HepG2 (cell line): ENCODE data around the gene USP36. TPM values are rescaled to one million over a fixed set of nuclear protein-coding genes. Genes with fewer than 3 reads are reported as not detected.

Experiments used
- ATAC-seq: fragments of 200-7000 bp; cut with Tn5 transposase; 3 replicates; pipeline ENCODE4 v1.9.1; 2020; ENCODE audit warnings: mild to moderate bottlenecking, moderate library complexity
- BruUV-seq: library from RNA; stranded (reverse); fragments of 400-500 nt; replicated peaks from 2 replicates; lab custom pipeline; 2021; lab: Mats Ljungman, UMichigan
- CTCF ChIA-PET: fragments of 300-600 bp; formaldehyde crosslinking; extraction: SDS; loops from one replicate; lab custom pipeline; 2021; ENCODE audit warnings: low total read pairs, inconsistent platforms, low intra/inter-chr PET ratio; lab: Yijun Ruan, JAX
- POLR2A ChIA-PET: fragments of 350-600 bp; sonication (Branson Sonifier 250); formaldehyde crosslinking; loops from one replicate; lab custom pipeline; 2020; ENCODE audit warnings: antibody characterized with exemption, inconsistent platforms; lab: Yijun Ruan, JAX
- DNase-seq: peaks from one replicate; pipeline ENCODE4 v3.0.0-alpha.2; 2015; ENCODE audit warnings: low spot score
- FAIRE-seq: peaks from 3 replicates; lab custom pipeline; 2011; peaks lifted over from hg19 to GRCh38; lab: Jason Lieb, UNC
- H2AFZ ChIP-seq: one replicate; pipeline ENCODE4 v1.6.1; 2011; ENCODE audit warnings: low read length, inconsistent platforms
- H3K27ac ChIP-seq: fragments of 300-600 bp; 3 replicates; pipeline ENCODE4 v1.8.0; 2011; ENCODE audit warnings: mixed run types, mild to moderate bottlenecking, mixed read lengths, low read length, inconsistent platforms; ENCODE audit not compliant: insufficient read depth; ENCODE audit errors: extremely low read length
- H3K27me3 ChIP-seq, 2 experiments: fragments of 200-600 bp in 1 of 2; 2 replicates in 1 of 2; 3 replicates in 1 of 2; pipeline versions ENCODE4 v1.6.0 to v1.8.0; 2011; ENCODE audit warnings: low read length in 2 of 2, mild to moderate bottlenecking in 2 of 2, moderate library complexity in 2 of 2, inconsistent platforms in 1 of 2; ENCODE audit not compliant: insufficient read depth in 2 of 2, control insufficient read depth in 1 of 2
- H3K36me3 ChIP-seq, 2 experiments: fragments of 200-600 bp in 1 of 2; replicated peaks in 1 of 2; 2 replicates in 1 of 2; 3 replicates in 1 of 2; pipeline versions ENCODE4 v1.5.1 to v1.8.0; 2011; ENCODE audit warnings: low read length in 2 of 2, inconsistent platforms in 1 of 2; ENCODE audit not compliant: insufficient read depth in 2 of 2, control insufficient read depth in 1 of 2
- H3K4me1 ChIP-seq: 2 replicates; pipeline ENCODE4 v1.5.1; 2012; ENCODE audit warnings: low read length, inconsistent platforms; ENCODE audit not compliant: insufficient read depth
- H3K4me2 ChIP-seq: 2 replicates; pipeline ENCODE4 v1.6.0; 2011; ENCODE audit warnings: low read depth, low read length, inconsistent platforms
- H3K4me3 ChIP-seq, 3 experiments: fragments of 200-600 bp in 1 of 3; sonication (generic), shearing (Covaris generic) in 1 of 3; replicated peaks in 1 of 3; 2 replicates each; pipeline ENCODE4 v1.5.1; 2011 to 2016; ENCODE audit warnings: low read length in 3 of 3, inconsistent platforms in 2 of 3, low read depth in 2 of 3, mild to moderate bottlenecking in 2 of 3, control low read depth in 1 of 3, mixed read lengths in 1 of 3; ENCODE audit not compliant: insufficient read depth in 1 of 3
- H3K79me2 ChIP-seq: one replicate; pipeline ENCODE4 v1.6.1; 2011; ENCODE audit warnings: low read length, inconsistent platforms; ENCODE audit not compliant: insufficient read depth
- H3K9ac ChIP-seq: 2 replicates; pipeline ENCODE4 v1.6.0; 2011; ENCODE audit warnings: mild to moderate bottlenecking, low read depth, low read length, inconsistent platforms; ENCODE audit not compliant: insufficient read depth
- H3K9me3 ChIP-seq: 2 replicates; pipeline ENCODE4 v1.5.1; 2012; ENCODE audit warnings: mild to moderate bottlenecking, low read length
- H4K20me1 ChIP-seq: 2 replicates; pipeline ENCODE4 v1.6.0; 2011; ENCODE audit warnings: inconsistent platforms, mild to moderate bottlenecking, low read length, moderate library complexity; ENCODE audit not compliant: insufficient read depth
- AFF4 ChIP-seq: sonication (generic); formaldehyde crosslinking; IDR thresholded peaks from 2 replicates; pipeline ENCODE4 v1.4.0; 2020; ENCODE audit warnings: missing genetic modification reagents
- HOXA3 ChIP-seq: sonication (generic); formaldehyde crosslinking; IDR thresholded peaks from 2 replicates; pipeline ENCODE4 v1.5.0; 2020; ENCODE audit warnings: missing genetic modification reagents
- TBX2 ChIP-seq: sonication (generic); formaldehyde crosslinking; IDR thresholded peaks from 2 replicates; pipeline ENCODE4 v1.5.0; 2020; ENCODE audit warnings: missing genetic modification reagents, mild to moderate bottlenecking, borderline replicate concordance
- YEATS2 ChIP-seq: sonication (generic); formaldehyde crosslinking; IDR thresholded peaks from 2 replicates; pipeline ENCODE4 v1.4.0; 2020; ENCODE audit warnings: missing genetic modification reagents, borderline replicate concordance
- YY1 ChIP-seq: IDR thresholded peaks from 2 replicates; pipeline ENCODE4 v1.6.1; 2011; ENCODE audit warnings: low read length, low read depth, moderate library complexity, mild to moderate bottlenecking; ENCODE audit not compliant: insufficient read depth, insufficient replicate concordance
- ZBTB33 ChIP-seq: sonication (generic); formaldehyde crosslinking; IDR thresholded peaks from 2 replicates; pipeline ENCODE4 v1.4.0; 2020; ENCODE audit warnings: missing genetic modification reagents
- ZBTB44 ChIP-seq: sonication (generic); formaldehyde crosslinking; IDR thresholded peaks from 2 replicates; pipeline ENCODE4 v1.4.0; 2020; ENCODE audit warnings: missing genetic modification reagents
- ZNF562 ChIP-seq: sonication (generic); formaldehyde crosslinking; IDR thresholded peaks from 2 replicates; pipeline ENCODE4 v1.8.0; 2022; ENCODE audit warnings: missing genetic modification reagents, borderline replicate concordance
- ZNF652 ChIP-seq: IDR thresholded peaks from 2 replicates; pipeline ENCODE4 v1.6.1; 2016; ENCODE audit warnings: low read depth, borderline replicate concordance
- WGBS: methylation state at CpG from one replicate; pipeline ENCODE4 v1.1.6; 2017; ENCODE audit warnings: low lambda C conversion rate; 5-methylcytosine and 5-hydroxymethylcytosine counted together
- in situ Hi-C: cut with HindIII; loops from 2 replicates; pipeline ENCODE4 v1.10.0; 2017; ENCODE audit warnings: low pct_unique_long_range_greater_than_20kb; ENCODE audit not compliant: extremely low pct_ligation_motif_present
- intact Hi-C: fragments of 100-400 bp; cut with micrococcal nuclease; formaldehyde crosslinking; loops from one replicate; pipeline ENCODE4 v1.10.0; 2022; ENCODE audit not compliant: unreplicated experiment
- polyA plus RNA-seq, 8 experiments: library from polyadenylated mRNA; depleted of rRNA in 3 of 8; stranded (reverse) in 7 of 8; unstranded in 1 of 8; fragments of >200 nt; fragmentation: Illumina TruSeq in 4 of 8; extraction: Trizol in 4 of 8; gene quantifications; 2 replicates each; pipeline versions ENCODE4 v1.2.1 to v1.2.3, GENCODE V29; 2011 to 2016; ENCODE audit warnings: low read depth in 4 of 8, missing spikeins in 1 of 8, mixed read lengths in 1 of 8; ENCODE audit not compliant: insufficient read depth in 1 of 8
- total RNA-seq, 5 experiments: library from RNA; depleted of rRNA; stranded (reverse); fragments of >200 nt; fragmentation: Illumina TruSeq; extraction: Trizol; gene quantifications; 2 replicates each; pipeline ENCODE4 v1.2.3, GENCODE V29; 2016; ENCODE audit warnings: low read depth in 1 of 5
- TF ChIP-seq, protein P1 (sequence below): sonication (generic); formaldehyde crosslinking; IDR thresholded peaks from 2 replicates; pipeline ENCODE4 v1.4.0; 2020; ENCODE audit warnings: low read depth, mild to moderate bottlenecking, missing genetic modification reagents

The USP36 gene
- total and polyA plus RNA-seq, 2 of the 13 experiments (the other 11 are each of a cell fraction or from before 2014, with no cell fraction given): 29.6 to 45.9 TPM

GRCh38 chr17:78774453-78774852, 66.2 kb downstream of the USP36 start:
- BruUV-seq: no TSS peak
- peaks cover 6% of the 10 kb centered on the region for H4K20me1 ChIP-seq
- intact Hi-C loops: no loop called here
- no peaks in the 10 kb centered on the region for H3K27me3 ChIP-seq
- TF ChIP-seq, protein P1, sequence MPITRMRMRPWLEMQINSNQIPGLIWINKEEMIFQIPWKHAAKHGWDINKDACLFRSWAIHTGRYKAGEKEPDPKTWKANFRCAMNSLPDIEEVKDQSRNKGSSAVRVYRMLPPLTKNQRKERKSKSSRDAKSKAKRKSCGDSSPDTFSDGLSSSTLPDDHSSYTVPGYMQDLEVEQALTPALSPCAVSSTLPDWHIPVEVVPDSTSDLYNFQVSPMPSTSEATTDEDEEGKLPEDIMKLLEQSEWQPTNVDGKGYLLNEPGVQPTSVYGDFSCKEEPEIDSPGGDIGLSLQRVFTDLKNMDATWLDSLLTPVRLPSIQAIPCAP (CRISPR knock-in tag): no peak
- TF ChIP-seq YY1: no peak
- TF ChIP-seq ZNF652 (CRISPR knock-in tag): no peak
- no peak for TF ChIP-seq AFF4 (CRISPR knock-in tag)
- no peak for TF ChIP-seq ZBTB44 (CRISPR knock-in tag)
- TF ChIP-seq HOXA3: no peak
- no peak for TF ChIP-seq TBX2 (CRISPR knock-in tag)
- no peak for TF ChIP-seq ZNF562 (CRISPR knock-in tag)
- no peak for TF ChIP-seq YEATS2 (CRISPR knock-in tag)
- no peak for TF ChIP-seq ZBTB33 (CRISPR knock-in tag)
- no peaks in the 10 kb centered on the region for H3K9me3 ChIP-seq
- no peak for FAIRE-seq
- H3K4me2 ChIP-seq: no peak overlapping the region
- H3K4me1 ChIP-seq: peaks cover 25% of the 10 kb centered on the region
- ATAC-seq: no peak
- H3K4me3 ChIP-seq: no peak overlapping the region
- in situ Hi-C loops: no loop called here
- POLR2A ChIA-PET: interaction anchor here (0.5 kb wide), 1 partner anchor 19 kb away, joined by 3 read pairs; no protein-coding TSS in a partner anchor
- peaks cover 71% of the 10 kb centered on the region for H3K79me2 ChIP-seq
- 96% methylated on average over 2 of the region's 2 CpGs for WGBS
- no peak overlapping the region for H3K27ac ChIP-seq
- no peak overlapping the region for H3K9ac ChIP-seq
- H3K36me3 ChIP-seq: peaks cover 0 to 1% of the 10 kb centered on the region in 2 experiments; a peak in 2 of 5 replicates
- DNase-seq: no peak
- CTCF ChIA-PET: no interaction called here
- no peak overlapping the region for H2AFZ ChIP-seq
